T follicular helper cell (primary cell): ENCODE measurements around the gene DIP2C.

Source experiments
- DNase-seq: peaks from one replicate; pipeline ENCODE4 v3.0.0-alpha.2; 2020; ENCODE audit warnings: low read depth

Gene DIP2C

GRCh38 chr10:498760-499435 is 190.6 kb downstream of the DIP2C start:
- no peak for DNase-seq

GRCh38 chr10:497898-498451 is 191.5 kb downstream of the DIP2C start:
- no peak for DNase-seq

- DNase-seq: no peak
Observed at GRCh38 chr10:497289-497688, 192.2 kb downstream of the DIP2C start.

GRCh38 chr10:494556-494955 is 194.9 kb downstream of the DIP2C start:
- no peak for DNase-seq

- DNase-seq: no peak
Observed at GRCh38 chr10:494149-494542, 195.3 kb downstream of the DIP2C start.

- DNase-seq: no peak
Observed at GRCh38 chr10:493391-494148, 195.9 kb downstream of the DIP2C start.

- DNase-seq: no peak
Observed at GRCh38 chr10:492836-493235, 196.6 kb downstream of the DIP2C start.

GRCh38 chr10:491667-492424 is 197.6 kb downstream of the DIP2C start:
- no peak for DNase-seq

GRCh38 chr10:490891-491571 is 198.4 kb downstream of the DIP2C start:
- no peak for DNase-seq

GRCh38 chr10:490256-490655 is 199.2 kb downstream of the DIP2C start:
- DNase-seq: no peak

GRCh38 chr10:489330-489729 is 200.1 kb downstream of the DIP2C start:
- no peak for DNase-seq

- no peak for DNase-seq
Observed at GRCh38 chr10:488933-489215, 200.6 kb downstream of the DIP2C start.

GRCh38 chr10:488081-488932 is 201.2 kb downstream of the DIP2C start:
- DNase-seq: no peak

- DNase-seq: no peak
Observed at GRCh38 chr10:486666-487322, 202.7 kb downstream of the DIP2C start.

- DNase-seq: no peak
Observed at GRCh38 chr10:486206-486605, 203.3 kb downstream of the DIP2C start.

GRCh38 chr10:485776-486175 is 203.7 kb downstream of the DIP2C start:
- no peak for DNase-seq

- no peak for DNase-seq
Observed at GRCh38 chr10:484925-485661, 204.4 kb downstream of the DIP2C start.

GRCh38 chr10:484441-484924 is 205.0 kb downstream of the DIP2C start:
- no peak for DNase-seq

GRCh38 chr10:483261-483660 is 206.2 kb downstream of the DIP2C start:
- no peak for DNase-seq

GRCh38 chr10:482848-483247 is 206.6 kb downstream of the DIP2C start:
- no peak for DNase-seq
